Gastrocnemius medialis (tissue), 4 donors: Measurements from ENCODE around the gene LIN7A. TPM values are rescaled to one million over a fixed set of nuclear protein-coding genes. Genes with fewer than 3 reads are reported as not detected.

Experiments used
- ATAC-seq, 2 donors: fragments of 150-250 bp; one replicate each; pipeline ENCODE4 v1.9.1; 2016
- DNase-seq, 2 donors: peaks; one replicate each; pipeline ENCODE4 v3.0.0-alpha.2; 2019
- H3K27ac ChIP-seq, 4 donors: fragments of 200-600 bp; sonication (generic); 1 replicate in 1 of 4; 2 replicates in 3 of 4; pipeline ENCODE4 v1.5.1; 2016 to 2018; ENCODE audit warnings: mild to moderate bottlenecking in 2 of 4, moderate library complexity in 1 of 4
- H3K27me3 ChIP-seq, 3 donors: fragments of 200-600 bp; sonication (generic) in 2 of 3; 1 replicate in 1 of 3; 2 replicates in 2 of 3; pipeline versions ENCODE4 v1.5.1 to v1.6.0; 2016 to 2019; ENCODE audit warnings: mild to moderate bottlenecking in 1 of 3, moderate library complexity in 1 of 3
- H3K36me3 ChIP-seq, 2 donors: fragments of 200-600 bp; sonication (generic) in 1 of 2; one replicate each; pipeline ENCODE4 v1.5.1; 2017 to 2018
- H3K4me1 ChIP-seq, 2 donors: fragments of 200-600 bp; sonication (generic) in 1 of 2; one replicate each; pipeline ENCODE4 v1.5.1; 2016 to 2017; ENCODE audit warnings: mild to moderate bottlenecking in 2 of 2
- H3K4me3 ChIP-seq, 4 donors: fragments of 200-600 bp; sonication (generic) in 3 of 4; 1 replicate in 1 of 4; 2 replicates in 3 of 4; pipeline ENCODE4 v1.5.1; 2016 to 2019; ENCODE audit warnings: mild to moderate bottlenecking in 2 of 4
- H3K9me3 ChIP-seq, 3 donors: fragments of 200-600 bp; sonication (generic) in 2 of 3; 1 replicate in 1 of 3; 2 replicates in 2 of 3; pipeline ENCODE4 v1.5.1; 2016 to 2019
- POLR2A ChIP-seq, 2 donors: fragments of 450-650 bp; IDR thresholded peaks; one replicate each; pipeline ENCODE4 v1.6.1; 2017; ENCODE audit warnings: antibody characterized with exemption in 2 of 2, mild to moderate bottlenecking in 2 of 2, moderate library complexity in 2 of 2
- in situ Hi-C, 4 donors: fragments of 200-750 bp; cut with MboI; loops; one replicate each; pipeline versions ENCODE4 v1.15.0 to v1.8.0; 2017; ENCODE audit warnings: low sequenced_read_pairs in 4 of 4
- intact Hi-C: fragments of 100-400 bp; cut with DNase I; formaldehyde crosslinking; loops from one replicate; pipeline ENCODE4 v1.15.1; 2023; ENCODE audit warnings: low total_unique reads
- total RNA-seq, 4 donors: library from RNA; depleted of rRNA; stranded (reverse); fragments of >200 nt; gene quantifications; one replicate each; pipeline versions ENCODE4 v1.1.0 to v1.2.3, GENCODE V29; 2016
- TF ChIP-seq, protein P1 (sequence below), 5 experiments: fragments of 450-650 bp in 3 of 5; fragments of 200-600 bp in 2 of 5; sonication (generic) in 2 of 5; IDR thresholded peaks in 4 of 5; conservative IDR thresholded peaks in 1 of 5; 1 replicate in 4 of 5; 2 replicates in 1 of 5; pipeline ENCODE4 v1.5.1; 2016 to 2019; ENCODE audit warnings: antibody characterized with exemption in 5 of 5, mild to moderate bottlenecking in 3 of 5, moderate library complexity in 3 of 5

Gene LIN7A
- total RNA-seq, 4 donors from 2014 or later, result 1.4 to 4.8 (median 2.8) TPM

DNA sequence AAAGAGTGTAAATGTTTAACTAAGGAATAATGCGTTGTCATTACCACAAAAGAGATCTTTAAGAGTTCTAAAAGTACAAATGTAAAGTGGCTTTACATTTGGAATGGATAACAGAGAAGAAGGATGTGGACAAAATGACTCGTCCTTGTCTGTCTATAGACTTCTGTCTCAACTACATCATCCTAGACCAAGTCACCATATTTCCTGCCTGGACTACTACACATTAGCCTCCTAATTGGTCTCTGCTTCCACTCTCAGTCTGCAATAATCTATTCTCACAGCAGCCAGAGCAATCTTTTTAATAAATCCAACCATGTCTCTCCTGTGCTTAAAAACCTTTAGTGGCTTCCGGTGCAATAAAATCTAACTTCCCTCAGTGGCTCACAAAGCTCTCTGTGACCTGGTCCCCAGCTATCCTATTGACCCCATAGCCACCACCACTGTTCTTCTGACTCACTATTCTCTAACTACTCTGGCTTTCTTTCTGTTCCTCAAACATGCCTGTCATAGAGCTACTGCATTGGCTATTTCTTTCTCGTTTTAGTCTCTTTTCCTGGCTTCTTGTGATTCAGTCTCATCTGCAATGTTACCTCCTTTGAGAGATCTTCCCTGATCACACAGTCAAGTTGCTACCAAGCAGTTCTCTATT is 130.0 kb downstream of the LIN7A start:
- Histone ChIP-seq H3K4me3 (no peak overlapping the region), H3K27me3 (no peaks in the 10 kb centered on the region), H3K36me3 (no peaks in the 10 kb centered on the region), H3K9me3 (no peaks in the 10 kb centered on the region), H3K4me1 (no peaks in the 10 kb centered on the region), H3K27ac (no peak overlapping the region)
- no peak for ATAC-seq
- DNase-seq, result no peak
- intact Hi-C loops (no loop called here), in situ Hi-C loops (no loop called here)
- TF ChIP-seq POLR2A (IDR thresholded peaks at IDR 0.05), result no peak
- TF ChIP-seq, protein P1, sequence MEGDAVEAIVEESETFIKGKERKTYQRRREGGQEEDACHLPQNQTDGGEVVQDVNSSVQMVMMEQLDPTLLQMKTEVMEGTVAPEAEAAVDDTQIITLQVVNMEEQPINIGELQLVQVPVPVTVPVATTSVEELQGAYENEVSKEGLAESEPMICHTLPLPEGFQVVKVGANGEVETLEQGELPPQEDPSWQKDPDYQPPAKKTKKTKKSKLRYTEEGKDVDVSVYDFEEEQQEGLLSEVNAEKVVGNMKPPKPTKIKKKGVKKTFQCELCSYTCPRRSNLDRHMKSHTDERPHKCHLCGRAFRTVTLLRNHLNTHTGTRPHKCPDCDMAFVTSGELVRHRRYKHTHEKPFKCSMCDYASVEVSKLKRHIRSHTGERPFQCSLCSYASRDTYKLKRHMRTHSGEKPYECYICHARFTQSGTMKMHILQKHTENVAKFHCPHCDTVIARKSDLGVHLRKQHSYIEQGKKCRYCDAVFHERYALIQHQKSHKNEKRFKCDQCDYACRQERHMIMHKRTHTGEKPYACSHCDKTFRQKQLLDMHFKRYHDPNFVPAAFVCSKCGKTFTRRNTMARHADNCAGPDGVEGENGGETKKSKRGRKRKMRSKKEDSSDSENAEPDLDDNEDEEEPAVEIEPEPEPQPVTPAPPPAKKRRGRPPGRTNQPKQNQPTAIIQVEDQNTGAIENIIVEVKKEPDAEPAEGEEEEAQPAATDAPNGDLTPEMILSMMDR (IDR thresholded peaks at IDR 0.05 in 4 of 5, conservative IDR thresholded peaks at IDR 0.05 in 1 of 5), result no peak

DNA sequence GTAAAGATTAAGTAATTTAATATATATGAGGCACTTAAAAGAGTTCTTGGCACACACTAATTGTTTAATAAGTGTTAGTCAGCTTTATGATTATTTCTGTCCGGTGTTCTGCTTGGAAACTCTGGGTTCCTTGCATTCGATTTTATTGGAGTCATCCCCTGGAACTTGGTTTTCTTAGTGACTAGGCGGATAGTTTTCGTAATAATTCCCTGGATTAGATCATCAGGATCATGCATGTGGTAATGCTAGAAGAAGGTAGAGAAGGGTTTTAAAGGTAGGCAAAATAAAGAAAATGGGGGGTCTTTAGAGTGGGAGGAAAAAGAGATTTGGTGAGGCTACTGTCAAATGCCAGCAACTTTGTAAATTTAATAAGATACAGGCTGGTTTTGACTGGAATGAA is 132.6 kb downstream of the LIN7A start:
- no peak overlapping the region for H3K4me3 ChIP-seq
- H3K9me3 ChIP-seq, result no peaks in the 10 kb centered on the region
- H3K27me3 ChIP-seq, result no peaks in the 10 kb centered on the region
- H3K27ac ChIP-seq, result no peak overlapping the region
- ATAC-seq (no peak), DNase-seq (no peak)
- H3K4me1 ChIP-seq, result no peaks in the 10 kb centered on the region
- in situ Hi-C loops, result no loop called here
- TF ChIP-seq, protein P1 (IDR thresholded peaks at IDR 0.05 in 4 of 5, conservative IDR thresholded peaks at IDR 0.05 in 1 of 5), result no peak
- no peaks in the 10 kb centered on the region for H3K36me3 ChIP-seq
- intact Hi-C loops, result no loop called here

- in situ Hi-C loops (no loop called here), intact Hi-C loops (no loop called here)
- no peak for ATAC-seq
- H3K4me3 ChIP-seq, result no peak overlapping the region
- no peaks in the 10 kb centered on the region for H3K36me3 ChIP-seq
- no peak for DNase-seq
- no peak overlapping the region for H3K27ac ChIP-seq
- H3K4me1 ChIP-seq, result no peaks in the 10 kb centered on the region
- TF ChIP-seq, protein P1 (IDR thresholded peaks at IDR 0.05 in 4 of 5, conservative IDR thresholded peaks at IDR 0.05 in 1 of 5), result no peak
- no peak for TF ChIP-seq POLR2A (IDR thresholded peaks at IDR 0.05)
- no peaks in the 10 kb centered on the region for H3K27me3 ChIP-seq
- no peaks in the 10 kb centered on the region for H3K9me3 ChIP-seq
Measured at GRCh38 chr12:80802652-80803400, 134.9 kb downstream of the LIN7A start.

DNA sequence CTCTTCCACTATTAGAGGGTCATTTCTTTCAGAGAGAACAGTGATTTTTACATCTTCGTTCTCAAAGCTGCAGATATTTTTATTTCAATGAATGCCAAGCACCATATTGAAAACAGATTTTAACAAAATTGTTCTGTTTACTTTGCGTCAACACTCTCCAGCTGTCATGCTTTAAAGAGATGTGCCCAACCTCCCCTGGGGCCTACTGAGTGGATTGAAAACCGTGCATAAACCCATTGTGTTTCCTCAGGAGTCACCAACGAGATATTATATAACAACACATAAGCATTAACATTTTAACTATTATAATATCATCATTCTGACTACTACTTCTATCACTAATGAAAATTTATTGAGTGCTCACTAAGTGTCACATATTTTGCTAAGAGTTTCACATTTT is 139.5 kb downstream of the LIN7A start:
- no peak overlapping the region for H3K4me3 ChIP-seq
- ATAC-seq (no peak), DNase-seq (no peak)
- intact Hi-C loops, result no loop called here
- no peaks in the 10 kb centered on the region for H3K9me3 ChIP-seq
- no peaks in the 10 kb centered on the region for H3K36me3 ChIP-seq
- in situ Hi-C loops, result no loop called here
- no peak overlapping the region for H3K27ac ChIP-seq
- TF ChIP-seq POLR2A (IDR thresholded peaks at IDR 0.05), result no peak
- TF ChIP-seq, protein P1 (IDR thresholded peaks at IDR 0.05 in 4 of 5, conservative IDR thresholded peaks at IDR 0.05 in 1 of 5), result no peak
- no peaks in the 10 kb centered on the region for H3K4me1 ChIP-seq
- no peaks in the 10 kb centered on the region for H3K27me3 ChIP-seq
